ENCODE results near the gene CEP162. TPM values are rescaled to one million over a fixed set of nuclear protein-coding genes. Genes with fewer than 3 reads are reported as not detected.
"Not testable (repeated sequence)": the region's sequence is repeated elsewhere in the genome, so short reads cannot be mapped to it uniquely, and the experiment has no call there.

Gene CEP162
- total RNA-seq, 1 donor from 2014 or later = 3.3 TPM

DNA sequence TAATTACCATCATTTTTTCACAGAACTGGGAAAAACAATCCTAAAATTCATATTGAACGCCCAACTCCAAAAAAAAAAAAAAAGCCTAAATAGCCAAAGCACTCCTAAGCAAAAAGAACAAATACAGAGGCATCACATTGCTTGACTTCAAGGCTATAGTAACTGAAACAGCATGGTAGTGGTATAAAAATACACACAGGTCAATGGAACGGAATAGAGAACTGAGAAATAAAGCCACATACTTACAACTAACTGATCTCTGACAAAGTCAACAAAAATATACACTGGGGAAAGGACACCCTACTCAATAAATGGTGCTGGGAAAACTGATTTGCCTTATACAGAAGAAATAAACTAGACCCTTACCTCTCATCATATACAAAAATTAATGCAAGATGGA, 104.3 kb downstream of the CEP162 start:
- DNase-seq (ENCODE audit: low spot score) = no peak
- Mint-ChIP-seq H3K4me1 (ENCODE audit: low read depth) (no peaks in the 10 kb centered on the region), H3K36me3 (ENCODE audit: low read depth) (peaks cover 8% of the 10 kb centered on the region), H3K27ac (no peak overlapping the region), H3K27me3 (ENCODE audit: low read depth) (no peaks in the 10 kb centered on the region), H3K9me3 (no peaks in the 10 kb centered on the region), H3K4me3 (ENCODE audit: low read depth) (no peak overlapping the region)
- intact Hi-C loops (cut with micrococcal nuclease) = no loop called here

DNA sequence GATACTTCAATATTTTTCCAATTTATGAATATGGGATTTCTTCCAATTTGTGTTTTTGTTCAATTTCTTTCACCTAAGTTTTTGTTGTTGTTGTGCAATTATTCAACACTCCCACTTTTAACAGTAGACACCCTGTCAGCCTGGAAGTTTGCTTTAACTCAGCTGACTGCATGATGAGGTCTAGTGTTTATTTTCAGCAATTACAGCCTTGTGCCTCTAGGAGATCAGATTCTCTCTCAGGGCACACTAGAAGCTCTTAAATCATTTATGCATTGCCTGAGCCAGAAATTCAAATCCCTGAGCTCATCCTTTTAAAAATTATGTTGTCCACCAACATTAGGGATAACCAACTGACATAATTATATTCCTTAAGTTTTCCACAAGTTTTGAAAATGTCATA, 108.2 kb downstream of the CEP162 start:
- Mint-ChIP-seq H3K27ac (no peak overlapping the region), H3K36me3 (ENCODE audit: low read depth) (no peaks in the 10 kb centered on the region), H3K4me3 (ENCODE audit: low read depth) (no peak overlapping the region), H3K4me1 (ENCODE audit: low read depth) (no peaks in the 10 kb centered on the region), H3K9me3 (peaks cover 4% of the 10 kb centered on the region), H3K27me3 (ENCODE audit: low read depth) (no peaks in the 10 kb centered on the region)
- intact Hi-C loops (cut with micrococcal nuclease) = no loop called here
- no peak for DNase-seq (ENCODE audit: low spot score)

DNA sequence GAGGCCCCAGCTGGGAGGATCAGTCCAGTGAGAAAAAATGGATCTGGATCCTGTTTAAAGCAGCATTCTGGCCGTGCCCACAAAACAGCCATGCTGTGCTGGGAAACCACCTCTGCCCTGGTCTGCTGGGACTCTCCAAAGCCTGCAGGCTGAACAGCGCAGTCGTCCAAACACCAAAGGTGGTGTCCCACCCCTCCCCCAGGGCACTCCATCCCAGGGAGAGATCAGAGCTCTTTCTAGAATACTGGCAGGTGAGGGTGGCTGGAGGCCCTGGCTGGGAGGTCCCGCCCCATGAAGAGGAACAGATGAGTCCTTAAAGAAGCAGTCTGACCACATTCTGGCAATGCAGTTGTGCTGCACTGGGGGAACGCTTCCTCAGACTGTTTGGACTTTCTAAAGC, 109.3 kb downstream of the CEP162 start:
- Mint-ChIP-seq H3K4me1 (ENCODE audit: low read depth) (no peaks in the 10 kb centered on the region), H3K27me3 (ENCODE audit: low read depth) (no peaks in the 10 kb centered on the region), H3K27ac (no peak overlapping the region)

DNA sequence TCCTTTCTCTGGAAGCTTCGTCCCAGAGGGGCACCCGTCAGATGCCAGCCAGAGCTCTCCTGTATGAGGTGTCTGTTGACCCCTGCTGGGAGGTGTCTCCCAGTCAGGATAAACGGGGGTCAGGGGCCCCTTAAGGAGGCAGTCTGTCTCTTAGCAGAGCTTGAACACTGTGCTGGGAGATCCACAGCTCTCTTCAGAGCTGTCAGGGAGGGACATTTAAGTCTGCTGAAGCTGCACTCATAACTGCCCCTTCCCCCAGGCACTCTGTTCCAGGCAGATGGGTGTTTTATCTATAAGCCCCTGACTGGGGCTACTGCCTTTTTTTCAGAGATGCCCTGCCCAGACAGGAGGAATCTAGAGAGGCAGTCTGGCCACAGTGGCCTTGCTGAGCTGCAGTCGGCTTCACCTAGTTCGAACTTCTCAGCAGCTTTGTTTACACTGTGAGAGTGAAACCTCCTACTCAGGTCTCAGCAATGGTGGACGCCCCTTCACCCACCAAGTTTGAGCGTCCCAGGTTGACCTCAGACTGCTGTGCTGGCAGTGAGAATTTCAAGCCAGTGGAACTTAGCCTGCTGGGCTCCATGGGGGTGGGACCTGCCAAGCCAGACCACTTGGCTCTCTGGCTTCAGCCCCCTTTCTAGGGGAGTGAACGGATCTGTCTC, 112.4 kb downstream of the CEP162 start:
- H3K36me3 Mint-ChIP-seq (ENCODE audit: low read depth); H3K4me3 Mint-ChIP-seq (ENCODE audit: low read depth); intact Hi-C loops (cut with micrococcal nuclease); H3K4me1 Mint-ChIP-seq (ENCODE audit: low read depth); H3K27me3 Mint-ChIP-seq (ENCODE audit: low read depth); H3K27ac Mint-ChIP-seq; H3K9me3 Mint-ChIP-seq; DNase-seq (ENCODE audit: low spot score): not testable (repeated sequence)

More for the DNA sequence above, 109.3 kb downstream of the CEP162 start:
- no peaks in the 10 kb centered on the region for H3K36me3 Mint-ChIP-seq (ENCODE audit: low read depth)
- DNase-seq (ENCODE audit: low spot score) = no peak
- intact Hi-C loops (cut with micrococcal nuclease) = no loop called here
- peaks cover 4% of the 10 kb centered on the region for H3K9me3 Mint-ChIP-seq
- no peak overlapping the region for H3K4me3 Mint-ChIP-seq (ENCODE audit: low read depth)

DNA sequence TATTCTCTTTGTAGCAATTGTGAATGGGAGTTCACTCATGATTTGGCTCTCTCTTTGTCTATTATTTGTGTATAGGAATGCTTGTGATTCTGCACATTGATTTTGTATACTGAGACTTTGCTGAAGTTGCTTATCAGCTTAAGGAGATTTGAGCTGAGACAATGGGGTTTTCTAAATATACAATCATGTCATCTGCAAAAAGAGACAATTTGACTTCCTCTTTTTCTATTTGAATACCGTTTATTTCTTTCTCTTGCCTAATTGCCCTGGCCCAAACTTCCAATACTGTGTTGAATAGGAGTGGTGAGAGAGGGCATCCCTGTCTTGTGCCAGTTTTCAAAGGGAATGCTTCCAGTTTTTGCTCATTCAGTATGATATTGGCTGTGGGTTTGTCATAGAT, 116.1 kb downstream of the CEP162 start:
- H3K36me3 Mint-ChIP-seq (ENCODE audit: low read depth); intact Hi-C loops (cut with micrococcal nuclease); H3K4me3 Mint-ChIP-seq (ENCODE audit: low read depth); H3K27me3 Mint-ChIP-seq (ENCODE audit: low read depth); H3K4me1 Mint-ChIP-seq (ENCODE audit: low read depth); DNase-seq (ENCODE audit: low spot score); H3K27ac Mint-ChIP-seq; H3K9me3 Mint-ChIP-seq: not testable (repeated sequence)

DNA sequence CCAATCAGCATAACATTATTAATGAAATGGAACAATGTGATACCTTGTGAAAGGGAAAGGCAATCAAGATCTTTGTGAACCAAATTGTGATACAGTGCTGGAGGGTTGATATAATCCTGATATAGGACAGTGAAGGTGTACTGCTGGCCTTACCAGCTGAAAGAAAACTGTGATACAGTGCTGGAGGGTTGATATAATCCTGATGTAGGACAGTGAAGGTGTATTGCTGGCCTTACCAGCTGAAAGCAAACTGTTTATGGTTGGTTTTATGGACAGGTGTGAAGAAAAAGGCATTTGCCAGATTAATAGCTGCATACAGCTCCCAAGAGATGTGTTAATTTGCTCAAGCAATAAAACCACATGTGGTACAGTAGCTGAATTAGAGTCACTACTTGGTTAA, 119.9 kb downstream of the CEP162 start:
- H3K4me1 Mint-ChIP-seq (ENCODE audit: low read depth) = no peaks in the 10 kb centered on the region
- DNase-seq (ENCODE audit: low spot score) = no peak
- no peak overlapping the region for H3K27ac Mint-ChIP-seq
- no peaks in the 10 kb centered on the region for H3K36me3 Mint-ChIP-seq (ENCODE audit: low read depth)
- H3K4me3 Mint-ChIP-seq (ENCODE audit: low read depth) = no peak overlapping the region
- intact Hi-C loops (cut with micrococcal nuclease) = no loop called here
- H3K9me3 Mint-ChIP-seq = no peaks in the 10 kb centered on the region
- no peaks in the 10 kb centered on the region for H3K27me3 Mint-ChIP-seq (ENCODE audit: low read depth)

DNA sequence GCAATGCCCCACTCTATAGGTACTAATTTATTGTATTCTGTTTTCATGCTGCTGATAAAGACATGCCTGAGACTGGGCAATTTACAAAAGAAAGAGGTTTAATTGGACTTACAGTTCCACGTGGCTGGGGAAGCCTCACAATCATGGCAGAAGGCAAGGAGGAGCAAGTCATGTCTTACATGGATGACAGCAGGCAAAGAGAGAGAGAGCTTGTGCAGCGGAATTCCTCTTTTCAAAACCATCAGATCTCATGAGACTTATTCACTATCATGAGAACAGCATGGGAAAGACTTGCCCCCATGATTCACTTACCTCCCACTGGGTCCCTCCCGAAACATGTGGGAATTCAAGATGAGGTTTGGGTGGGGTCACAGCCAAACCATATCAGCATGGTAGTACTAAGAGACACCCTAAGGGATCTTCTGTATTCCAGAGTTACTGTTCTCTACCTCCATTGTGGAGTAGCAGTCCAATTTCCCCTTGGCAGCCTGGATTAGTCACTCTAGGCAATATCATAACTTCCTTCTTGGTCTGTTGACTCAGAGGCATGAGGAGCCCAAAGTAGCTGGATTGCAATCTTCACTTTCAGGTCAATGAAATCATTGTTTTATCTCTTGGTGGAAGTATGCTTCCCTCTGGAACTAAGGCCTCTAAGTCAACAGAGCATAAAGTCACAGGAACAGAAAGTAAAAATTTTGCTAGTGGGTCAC, 122.1 kb downstream of the CEP162 start:
- H3K27me3 Mint-ChIP-seq (ENCODE audit: low read depth); H3K36me3 Mint-ChIP-seq (ENCODE audit: low read depth); H3K27ac Mint-ChIP-seq; intact Hi-C loops (cut with micrococcal nuclease); H3K4me3 Mint-ChIP-seq (ENCODE audit: low read depth); DNase-seq (ENCODE audit: low spot score); H3K9me3 Mint-ChIP-seq; H3K4me1 Mint-ChIP-seq (ENCODE audit: low read depth): not testable (repeated sequence)

DNA sequence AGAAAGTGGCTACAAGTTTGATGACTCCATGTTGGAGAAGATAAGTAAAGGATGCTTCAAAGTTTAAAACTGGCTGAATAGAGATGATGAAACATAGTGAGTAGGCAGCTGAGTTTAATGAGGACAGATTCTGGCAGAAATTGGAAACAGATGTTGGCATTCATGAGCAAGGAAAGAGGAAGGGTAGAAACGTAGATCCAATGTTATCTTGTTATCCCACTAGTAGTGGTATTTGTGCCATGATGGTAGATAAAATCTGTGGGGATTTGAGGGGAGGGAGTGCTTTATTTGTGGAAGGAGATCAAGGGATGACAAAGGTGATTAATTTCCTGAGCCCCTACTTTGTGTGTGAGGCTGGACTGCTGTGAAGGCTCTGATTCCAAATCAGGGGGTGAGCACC, 124.4 kb downstream of the CEP162 start:
- H3K4me1 Mint-ChIP-seq (ENCODE audit: low read depth) = no peaks in the 10 kb centered on the region
- intact Hi-C loops (cut with micrococcal nuclease) = no loop called here
- H3K27me3 Mint-ChIP-seq (ENCODE audit: low read depth) = no peaks in the 10 kb centered on the region
- H3K4me3 Mint-ChIP-seq (ENCODE audit: low read depth) = no peak overlapping the region
- H3K27ac Mint-ChIP-seq = no peak overlapping the region
- H3K9me3 Mint-ChIP-seq = no peaks in the 10 kb centered on the region
- no peaks in the 10 kb centered on the region for H3K36me3 Mint-ChIP-seq (ENCODE audit: low read depth)
- DNase-seq (ENCODE audit: low spot score) = no peak

DNA sequence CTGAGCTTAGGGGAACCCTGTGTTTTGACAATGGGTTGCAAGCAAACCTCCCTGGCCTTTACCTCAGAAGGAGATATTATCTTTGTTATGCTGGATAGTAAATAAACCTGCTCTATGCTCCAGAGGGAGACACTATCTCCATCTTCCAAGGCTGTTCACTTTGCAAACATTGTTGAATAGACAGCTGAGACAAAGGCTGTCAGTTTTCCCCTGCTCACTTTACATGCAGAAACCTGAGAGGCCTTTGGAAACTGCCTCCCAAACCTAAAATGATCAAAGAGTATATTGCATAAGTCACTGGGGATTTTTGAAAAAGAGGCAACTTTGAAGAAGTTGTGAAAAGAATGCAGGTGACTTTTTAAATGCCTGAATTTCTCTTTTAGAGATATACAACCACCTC, 132.3 kb downstream of the CEP162 start:
- no peak for DNase-seq (ENCODE audit: low spot score)
- H3K36me3 Mint-ChIP-seq (ENCODE audit: low read depth) = no peaks in the 10 kb centered on the region
- H3K27me3 Mint-ChIP-seq (ENCODE audit: low read depth) = no peaks in the 10 kb centered on the region
- H3K4me1 Mint-ChIP-seq (ENCODE audit: low read depth) = no peaks in the 10 kb centered on the region
- no peak overlapping the region for H3K27ac Mint-ChIP-seq
- H3K9me3 Mint-ChIP-seq = no peaks in the 10 kb centered on the region
- intact Hi-C loops (cut with micrococcal nuclease) = no loop called here
- H3K4me3 Mint-ChIP-seq (ENCODE audit: low read depth) = no peak overlapping the region

DNA sequence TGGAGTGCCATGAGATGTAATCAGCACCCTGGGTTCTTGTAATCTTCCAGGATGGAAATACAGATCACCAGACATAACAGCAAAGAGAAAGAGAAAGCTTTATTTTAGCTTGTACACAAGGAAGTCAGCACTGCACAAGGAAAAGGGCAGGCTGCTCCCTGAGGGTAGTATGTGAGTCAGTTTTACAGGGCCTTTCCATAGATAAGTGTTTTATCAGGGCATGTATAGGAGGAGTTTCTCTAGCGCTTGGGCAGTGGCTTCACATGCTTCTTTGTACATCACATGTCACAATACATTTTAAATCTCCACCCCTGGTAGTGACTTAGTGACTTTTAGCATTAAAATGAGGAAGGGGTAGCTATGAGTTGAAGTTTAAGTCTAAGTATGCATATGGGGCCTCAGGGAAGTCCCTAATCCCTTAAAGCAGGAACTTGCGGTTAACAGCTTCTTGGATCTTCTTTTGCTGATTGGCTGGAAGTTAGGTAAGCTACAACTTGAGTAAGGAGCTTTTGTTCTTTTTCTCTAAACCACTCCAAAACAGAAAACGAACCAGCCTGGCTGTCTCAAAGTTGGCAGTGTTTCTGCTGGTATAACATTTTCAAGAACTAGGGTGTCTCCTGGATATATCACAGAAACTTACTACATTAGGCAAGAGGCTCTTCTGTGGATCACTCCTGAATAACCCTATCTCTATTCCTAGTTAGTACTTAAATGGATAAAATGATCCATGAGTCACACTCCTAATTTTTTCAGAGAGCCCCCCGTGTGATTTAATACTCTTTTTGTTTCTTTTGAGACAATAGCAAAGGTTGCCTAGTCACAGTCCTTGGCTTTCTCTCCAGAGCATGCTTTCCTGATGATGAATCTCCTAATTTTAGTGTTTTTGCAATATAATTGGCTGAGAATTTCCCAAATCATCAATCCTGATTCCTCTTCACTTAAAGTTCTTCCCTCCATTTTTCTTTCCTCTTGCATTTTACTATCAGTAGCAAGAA, 133.7 kb downstream of the CEP162 start:
- Mint-ChIP-seq H3K27me3 (ENCODE audit: low read depth) (no peaks in the 10 kb centered on the region), H3K4me1 (ENCODE audit: low read depth) (no peaks in the 10 kb centered on the region)
- intact Hi-C loops (cut with micrococcal nuclease) = no loop called here

DNA sequence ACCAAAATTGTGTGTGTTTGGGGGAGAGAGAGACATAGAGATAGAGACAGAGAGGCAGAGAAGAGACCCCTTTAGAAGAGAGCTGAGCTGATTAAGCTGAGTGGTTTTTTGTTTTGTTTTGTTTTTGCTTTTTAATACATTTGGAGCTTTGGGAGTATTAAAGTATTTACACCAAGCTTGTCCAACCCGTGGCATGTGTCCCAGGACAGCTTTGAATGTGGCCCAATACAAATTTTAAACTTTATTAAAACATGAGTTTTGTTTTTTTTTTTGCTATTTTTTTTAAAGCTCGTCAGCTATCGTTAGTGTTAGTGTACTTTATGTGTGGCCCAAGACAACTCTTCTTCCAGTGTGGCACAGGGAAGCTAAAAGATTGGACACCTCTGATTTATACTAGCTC, 137.9 kb downstream of the CEP162 start:
- H3K36me3 Mint-ChIP-seq (ENCODE audit: low read depth) = no peaks in the 10 kb centered on the region
- no peaks in the 10 kb centered on the region for H3K9me3 Mint-ChIP-seq
- no peak for DNase-seq (ENCODE audit: low spot score)
- no peaks in the 10 kb centered on the region for H3K4me1 Mint-ChIP-seq (ENCODE audit: low read depth)
- no peak overlapping the region for H3K4me3 Mint-ChIP-seq (ENCODE audit: low read depth)
- intact Hi-C loops (cut with micrococcal nuclease) = no loop called here
- H3K27ac Mint-ChIP-seq = no peak overlapping the region
- peaks cover 2% of the 10 kb centered on the region for H3K27me3 Mint-ChIP-seq (ENCODE audit: low read depth)

More for the DNA sequence above, 133.7 kb downstream of the CEP162 start:
- no peak for DNase-seq (ENCODE audit: low spot score)
- Mint-ChIP-seq H3K9me3 (no peaks in the 10 kb centered on the region), H3K4me3 (ENCODE audit: low read depth) (no peak overlapping the region), H3K27ac (no peak overlapping the region), H3K36me3 (ENCODE audit: low read depth) (no peaks in the 10 kb centered on the region)

DNA sequence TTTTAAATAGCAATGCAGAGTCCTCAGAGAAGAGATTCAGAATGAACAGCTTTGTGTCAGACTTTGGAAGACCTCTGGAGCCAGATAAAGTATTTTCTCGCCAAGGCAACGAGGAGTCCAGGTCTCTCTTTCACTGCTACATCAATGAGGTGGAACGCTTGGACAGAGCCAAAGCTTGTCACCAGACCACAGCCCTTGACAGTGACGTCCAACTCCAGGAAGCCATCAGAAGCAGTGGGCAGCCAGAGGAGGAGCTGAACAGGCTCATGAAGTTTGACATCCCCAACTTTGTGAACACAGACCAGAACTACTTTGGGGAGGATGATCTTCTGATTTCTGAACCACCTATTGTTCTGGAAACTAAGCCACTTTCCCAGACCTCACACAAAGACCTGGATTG, 138.4 kb downstream of the CEP162 start:
- Mint-ChIP-seq H3K27ac (no peak overlapping the region), H3K4me1 (ENCODE audit: low read depth) (no peaks in the 10 kb centered on the region), H3K9me3 (no peaks in the 10 kb centered on the region), H3K27me3 (ENCODE audit: low read depth) (peaks cover 2% of the 10 kb centered on the region), H3K36me3 (ENCODE audit: low read depth) (no peaks in the 10 kb centered on the region), H3K4me3 (ENCODE audit: low read depth) (no peak overlapping the region)
- DNase-seq (ENCODE audit: low spot score) = no peak
- intact Hi-C loops (cut with micrococcal nuclease) = no loop called here

All from activated T-helper 2 cell treated with anti-CD3 and anti-CD28 coated beads, Interferon-gamma antibody, Interleukin-2, Interleukin-4, amounts not matched to agents 10 μg/mL and 5 μg/mL and 100 μg/mL, durations not matched to agents 14 hours and 24 hours and 36 hours (primary cell).